Calu3 (cell line): Measurements from ENCODE around the gene CHRNE. TPM values are rescaled to one million over a fixed set of nuclear protein-coding genes. Genes with fewer than 3 reads are reported as not detected.

Source experiments
- BruUV-seq: library from RNA; stranded (reverse); fragments of 400-500 nt; replicated peaks from 2 replicates; lab custom pipeline; 2021; lab: Mats Ljungman, UMichigan
- CTCF ChIA-PET: fragments of 300-600 bp; sonication (Branson Sonifier 250); formaldehyde crosslinking; loops from one replicate; lab custom pipeline; 2022; ENCODE audit warnings: antibody characterized with exemption; lab: Charles Lee
- DNase-seq: peaks from one replicate; pipeline ENCODE4 v3.0.0; 2022
- H3K27ac Mint-ChIP-seq: one replicate; pipeline ENCODE4 v1.8.0; 2022; ENCODE audit warnings: mixed read lengths; ENCODE audit not compliant: unreplicated experiment
- H3K27me3 Mint-ChIP-seq: one replicate; pipeline ENCODE4 v1.8.0; 2022; ENCODE audit warnings: mixed read lengths; ENCODE audit not compliant: unreplicated experiment
- H3K36me3 Mint-ChIP-seq: one replicate; pipeline ENCODE4 v1.8.0; 2022; ENCODE audit warnings: mild to moderate bottlenecking, moderate library complexity, mixed read lengths; ENCODE audit not compliant: insufficient read depth, unreplicated experiment
- H3K4me1 Mint-ChIP-seq: one replicate; pipeline ENCODE4 v1.8.0; 2022; ENCODE audit warnings: mild to moderate bottlenecking, low read depth, mixed read lengths; ENCODE audit not compliant: unreplicated experiment
- H3K4me3 Mint-ChIP-seq: one replicate; pipeline ENCODE4 v1.8.0; 2022; ENCODE audit warnings: mild to moderate bottlenecking, low read depth, moderate library complexity, mixed read lengths; ENCODE audit not compliant: unreplicated experiment
- H3K9me3 Mint-ChIP-seq: one replicate; pipeline ENCODE4 v1.8.0; 2022; ENCODE audit warnings: low read depth, mixed read lengths; ENCODE audit not compliant: unreplicated experiment
- CTCF ChIP-seq: fragments of 200-600 bp; IDR thresholded peaks from one replicate; pipeline ENCODE4 v1.8.0; 2022; ENCODE audit warnings: antibody characterized with exemption; ENCODE audit not compliant: unreplicated experiment
- intact Hi-C: fragments of 100-400 bp; cut with micrococcal nuclease; formaldehyde crosslinking; loops from one replicate; pipeline ENCODE4 v1.10.0; 2022; ENCODE audit not compliant: unreplicated experiment
- total RNA-seq: library from RNA; stranded (reverse); gene quantifications from 2 replicates; pipeline ENCODE4 v1.2.3, GENCODE V29; 2022

The CHRNE gene
- total RNA-seq, 1 experiment from 2014 or later = 0.19 TPM

- BruUV-seq = no TSS peak
- DNase-seq = no peak
- TF ChIP-seq CTCF = no peak
- no peaks in the 10 kb centered on the region for H3K9me3 Mint-ChIP-seq
- no peaks in the 10 kb centered on the region for H3K27me3 Mint-ChIP-seq
- intact Hi-C loops = loop anchor here (10.0 kb wide), 1 partner anchor 150 kb away; the partner anchor contains the start of genes CXCL16, MED11 and ZMYND15
- no peaks in the 10 kb centered on the region for H3K4me1 Mint-ChIP-seq
- CTCF ChIA-PET = interaction anchor here (0.7 kb wide), 1 partner anchor 21 kb away, joined by 3 read pairs; no protein-coding TSS in a partner anchor
- H3K4me3 Mint-ChIP-seq = no peak overlapping the region
- peaks cover 42% of the 10 kb centered on the region for H3K36me3 Mint-ChIP-seq
- H3K27ac Mint-ChIP-seq = no peak overlapping the region
Measured at GRCh38 chr17:4884489-4884888, 18.4 kb downstream of the CHRNE start.

GRCh38 chr17:4881761-4882555 lies 20.9 kb downstream of the CHRNE start:
- H3K4me1 Mint-ChIP-seq = no peaks in the 10 kb centered on the region
- H3K36me3 Mint-ChIP-seq = peaks cover 34% of the 10 kb centered on the region
- intact Hi-C loops = loop anchor here (10.0 kb wide), 1 partner anchor 147 kb away; the partner anchor contains the start of genes CXCL16, MED11 and ZMYND15
- DNase-seq = peak; percentile 78
- CTCF ChIA-PET = interaction anchor here (0.5 to 1.1 kb wide), 2 partner anchors 13 to 93 kb away, joined by 4 to 5 read pairs; partner anchors contain the start of gene GLTPD2
- no peak overlapping the region for H3K27ac Mint-ChIP-seq
- TF ChIP-seq CTCF = peak; percentile 58
- H3K27me3 Mint-ChIP-seq = no peaks in the 10 kb centered on the region
- no peak overlapping the region for H3K4me3 Mint-ChIP-seq
- BruUV-seq = no TSS peak
- no peaks in the 10 kb centered on the region for H3K9me3 Mint-ChIP-seq

GRCh38 chr17:4880857-4881256 lies 22.0 kb downstream of the CHRNE start:
- DNase-seq = no peak
- CTCF ChIA-PET = interaction anchor here (0.6 kb wide), 1 partner anchor 81 kb away, joined by 4 read pairs; no protein-coding TSS in a partner anchor
- no TSS peak for BruUV-seq
- Mint-ChIP-seq H3K9me3 (no peaks in the 10 kb centered on the region), H3K27ac (no peak overlapping the region), H3K4me1 (no peaks in the 10 kb centered on the region), H3K27me3 (no peaks in the 10 kb centered on the region), H3K36me3 (peaks cover 33% of the 10 kb centered on the region), H3K4me3 (no peak overlapping the region)
- no peak for TF ChIP-seq CTCF
- intact Hi-C loops = loop anchor here (10.0 kb wide), 1 partner anchor 146 kb away; the partner anchor contains the start of genes CXCL16, MED11 and ZMYND15

- intact Hi-C loops = no loop called here
- H3K36me3 Mint-ChIP-seq = peaks cover 21% of the 10 kb centered on the region
- H3K4me3 Mint-ChIP-seq = no peak overlapping the region
- H3K27ac Mint-ChIP-seq = no peak overlapping the region
- TF ChIP-seq CTCF = no peak
- BruUV-seq = no TSS peak
- no peaks in the 10 kb centered on the region for H3K4me1 Mint-ChIP-seq
- CTCF ChIA-PET = no interaction called here
- no peak for DNase-seq
- H3K9me3 Mint-ChIP-seq = no peaks in the 10 kb centered on the region
- H3K27me3 Mint-ChIP-seq = no peaks in the 10 kb centered on the region
Measured at GRCh38 chr17:4879601-4880000, 23.3 kb downstream of the CHRNE start.
